Endothelial cell of umbilical vein (primary cell): ENCODE results near the gene LRRC56. TPM values are rescaled to one million over a fixed set of nuclear protein-coding genes. Genes with fewer than 3 reads are reported as not detected.

Experiments
- BruUV-seq: library from RNA; stranded (reverse); fragments of 400-500 nt; replicated peaks from 2 replicates; lab custom pipeline; 2021; lab: Mats Ljungman, UMichigan
- CTCF ChIA-PET: fragments of 300-600, 350-600 bp; sonication (Branson Sonifier 250); formaldehyde crosslinking; loops from one replicate; lab custom pipeline; 2021; ENCODE audit warnings: antibody characterized with exemption, inconsistent platforms; lab: Charles Lee
- POLR2A ChIA-PET: fragments of 300-600, 350-600 bp; sonication (Branson Sonifier 250); formaldehyde crosslinking; loops from one replicate; lab custom pipeline; 2021; ENCODE audit warnings: antibody characterized with exemption, inconsistent platforms; lab: Charles Lee
- DNase-seq: peaks from one replicate; pipeline ENCODE4 v3.0.0-alpha.2; 2011; ENCODE audit warnings: low read depth, low spot score
- FAIRE-seq: peaks from 2 replicates; lab custom pipeline; 2011; peaks lifted over from hg19 to GRCh38; lab: Jason Lieb, UNC
- H2AFZ ChIP-seq: 2 replicates; pipeline ENCODE4 v1.6.0; 2012; ENCODE audit warnings: low read depth, low read length, control low read depth, inconsistent platforms
- H3K27ac ChIP-seq: 2 replicates; pipeline ENCODE4 v1.5.1; 2011; ENCODE audit warnings: low read depth, mild to moderate bottlenecking, control low read depth, low read length, moderate library complexity; ENCODE audit not compliant: insufficient read depth
- H3K27me3 ChIP-seq, 2 experiments: 2 replicates each; pipeline versions ENCODE4 v1.6.0 to v1.6.1; 2011; ENCODE audit warnings: low read length in 2 of 2, mixed read lengths in 1 of 2; ENCODE audit not compliant: control insufficient read depth in 2 of 2, insufficient read depth in 2 of 2
- H3K36me3 ChIP-seq, 2 experiments: 2 replicates in 1 of 2; 3 replicates in 1 of 2; pipeline ENCODE4 v1.5.1; 2011; ENCODE audit warnings: low read length in 2 of 2, mild to moderate bottlenecking in 1 of 2, moderate library complexity in 1 of 2; ENCODE audit not compliant: control insufficient read depth in 2 of 2, insufficient read depth in 2 of 2; ENCODE audit errors: extremely low read depth in 1 of 2
- H3K4me1 ChIP-seq: 3 replicates; pipeline ENCODE4 v1.5.1; 2011; ENCODE audit warnings: mild to moderate bottlenecking, low read length; ENCODE audit not compliant: control insufficient read depth, insufficient read depth; ENCODE audit errors: extremely low read depth
- H3K4me2 ChIP-seq: 2 replicates; pipeline ENCODE4 v1.6.1; 2011; ENCODE audit warnings: low read length, control low read depth, mixed read lengths; ENCODE audit not compliant: insufficient read depth
- H3K4me3 ChIP-seq, 3 experiments: fragments of 200-600 bp in 1 of 3; sonication (generic), shearing (Covaris generic) in 1 of 3; replicated peaks in 1 of 3; 2 replicates each; pipeline ENCODE4 v1.5.1; 2011 to 2016; ENCODE audit warnings: control low read depth in 3 of 3, low read length in 3 of 3, mild to moderate bottlenecking in 2 of 3, inconsistent platforms in 1 of 3, low read depth in 1 of 3, moderate library complexity in 1 of 3; ENCODE audit not compliant: insufficient read depth in 1 of 3
- H3K79me2 ChIP-seq: 2 replicates; pipeline ENCODE4 v1.6.0; 2012; ENCODE audit warnings: low read length, inconsistent platforms; ENCODE audit not compliant: control insufficient read depth, insufficient read depth
- H3K9ac ChIP-seq: replicated peaks from 2 replicates; pipeline ENCODE3; 2011; ENCODE audit warnings: low read length, control low read depth; ENCODE audit not compliant: insufficient read depth; ENCODE audit errors: extremely low read depth
- H3K9me1 ChIP-seq: replicated peaks from 3 replicates; pipeline ENCODE4 v1.6.0; 2011; ENCODE audit warnings: mild to moderate bottlenecking, low read length; ENCODE audit not compliant: control insufficient read depth, insufficient read depth; ENCODE audit errors: extremely low read depth
- H3K9me3 ChIP-seq: replicated peaks from 2 replicates; pipeline ENCODE4 v1.5.1; 2012; ENCODE audit warnings: low read length, inconsistent platforms; ENCODE audit not compliant: control insufficient read depth, insufficient read depth
- H4K20me1 ChIP-seq: replicated peaks from 2 replicates; pipeline ENCODE3; 2011; ENCODE audit warnings: mild to moderate bottlenecking, low read length; ENCODE audit not compliant: control insufficient read depth, insufficient read depth; ENCODE audit errors: extremely low read depth
- CTCF ChIP-seq, 2 donors: IDR thresholded peaks; 1 replicate in 1 of 2; 2 replicates in 1 of 2; pipeline ENCODE4 v1.5.1; 2011; ENCODE audit warnings: low read length in 2 of 2, mild to moderate bottlenecking in 2 of 2, moderate library complexity in 2 of 2, control low read depth in 1 of 2, inconsistent platforms in 1 of 2, low read depth in 1 of 2; ENCODE audit not compliant: insufficient read depth in 1 of 2; ENCODE audit errors: extremely low read depth in 1 of 2
- EZH2 ChIP-seq: IDR thresholded peaks from 2 replicates; pipeline ENCODE4 v1.6.1; 2012; ENCODE audit warnings: borderline replicate concordance, low read depth, mild to moderate bottlenecking, moderate library complexity, low read length, inconsistent platforms; ENCODE audit not compliant: severe bottlenecking
- FOS ChIP-seq: IDR thresholded peaks from 2 replicates; pipeline ENCODE4 v1.6.1; 2011; ENCODE audit warnings: mild to moderate bottlenecking, low read length, moderate library complexity, borderline replicate concordance; ENCODE audit not compliant: insufficient read depth
- GATA2 ChIP-seq: IDR thresholded peaks from 2 replicates; pipeline ENCODE4 v1.7.0; 2011; ENCODE audit warnings: low read depth, mild to moderate bottlenecking, moderate library complexity, mixed read lengths, low read length; ENCODE audit not compliant: insufficient read length, insufficient read depth
- JUN ChIP-seq: IDR thresholded peaks from 2 replicates; pipeline ENCODE4 v1.6.1; 2011; ENCODE audit warnings: borderline replicate concordance, low read depth; ENCODE audit not compliant: insufficient read length, insufficient read depth
- MAX ChIP-seq: IDR thresholded peaks from 2 replicates; pipeline ENCODE4 v1.6.1; 2011; ENCODE audit not compliant: insufficient read depth, insufficient read length
- MYC ChIP-seq: IDR thresholded peaks from one replicate; pipeline ENCODE4 v1.6.1; 2011; ENCODE audit warnings: mild to moderate bottlenecking, low read depth, low read length
- POLR2A ChIP-seq: IDR thresholded peaks from 2 replicates; pipeline ENCODE4 v1.6.1; 2012; ENCODE audit warnings: low read depth, mild to moderate bottlenecking, control low read depth, low read length
- POLR2AphosphoS5 ChIP-seq: IDR thresholded peaks from 2 replicates; pipeline ENCODE4 v1.6.1; 2012; ENCODE audit warnings: low read depth, mild to moderate bottlenecking, control low read depth, low read length, moderate library complexity; ENCODE audit not compliant: insufficient read depth
- dilution Hi-C: fragments of 300-500 bp; cut with MboI; formaldehyde crosslinking; loops from one replicate; pipeline ENCODE4 v1.15.0; 2019; ENCODE audit warnings: low sequenced_read_pairs; ENCODE audit not compliant: extremely low pct_ligation_motif_present
- intact Hi-C: fragments of 100-400 bp; cut with micrococcal nuclease; formaldehyde crosslinking; loops from one replicate; pipeline ENCODE4 v1.10.0; 2022
- polyA plus RNA-seq, 4 experiments: library from polyadenylated mRNA; depleted of rRNA in 3 of 4; stranded (reverse) in 3 of 4; unstranded in 1 of 4; fragments of >200 nt; gene quantifications; 2 replicates each; pipeline versions ENCODE4 v1.2.1 to v1.2.3, GENCODE V29; 2011 to 2012; ENCODE audit warnings: missing spikeins in 1 of 4
- total RNA-seq: library from RNA; stranded (reverse); gene quantifications from 2 replicates; pipeline ENCODE4 v1.2.3, GENCODE V29; 2021

Gene LRRC56
- total and polyA plus RNA-seq, 2 donors (not counting 3 experiments of a cell fraction or from before 2014, with no cell fraction given), result 0.47 to 0.55 TPM

GRCh38 chr11:494761-495536 lies 42.4 kb upstream of the LRRC56 start:
- Histone ChIP-seq H3K27me3 (no peaks in the 10 kb centered on the region), H3K79me2 (no peaks in the 10 kb centered on the region), H3K4me1 (no peaks in the 10 kb centered on the region), H3K27ac (no peak overlapping the region), H3K4me3 (no peak overlapping the region), H2AFZ (no peak overlapping the region), H3K9ac (no peak overlapping the region), H3K36me3 (peaks cover 5 to 63% of the 10 kb centered on the region in 2 experiments), H3K4me2 (no peak overlapping the region), H3K9me3 (no peaks in the 10 kb centered on the region), H4K20me1 (no peaks in the 10 kb centered on the region), H3K9me1 (no peaks in the 10 kb centered on the region)
- no TSS peak for BruUV-seq
- intact Hi-C loops (no loop called here), dilution Hi-C loops (no loop called here)
- DNase-seq (no peak), FAIRE-seq (no peak)
- POLR2A ChIA-PET, result no interaction called here
- CTCF ChIA-PET, result no interaction called here
- TF ChIP-seq POLR2AphosphoS5 (no peak), GATA2 (no peak), MYC (no peak), MAX (no peak), JUN (no peak), POLR2A (no peak), FOS (no peak), CTCF (IDR thresholded peaks at IDR 0.05; ENCODE audit: extremely low read depth in 1 of 2, insufficient read depth in 1 of 2, low read depth in 1 of 2, low read length in 2 of 2) (no peak), EZH2 (no peak)
